NB4 (cell line): Measurements from ENCODE around the gene USF2.

ENCODE experiments used
- CTCF ChIP-seq: IDR thresholded peaks from one replicate; pipeline ENCODE4 v1.5.1; 2012; ENCODE audit warnings: low read depth, low read length
- MYC ChIP-seq: IDR thresholded peaks from 2 replicates; pipeline ENCODE4 v1.6.1; 2011; ENCODE audit warnings: low read depth, low read length

GRCh38 chr19:35307931-35308330, 39.2 kb downstream of the USF2 start:
- TF ChIP-seq CTCF, result no peak
- TF ChIP-seq MYC, result no peak
